Neuronal stem cell (in vitro differentiated cells): ENCODE data around the gene SRGAP3.

Experiments
- DNase-seq: peaks from one replicate; pipeline ENCODE4 v3.0.0-alpha.2; 2013; ENCODE audit warnings: low spot score
- H2AFZ ChIP-seq: one replicate; pipeline ENCODE4 v1.6.1; 2013; ENCODE audit warnings: mild to moderate bottlenecking, low read length, inconsistent platforms
- H2AK5ac ChIP-seq: 2 replicates; pipeline ENCODE4 v1.6.1; 2013; ENCODE audit warnings: low read depth, mild to moderate bottlenecking, inconsistent platforms, low read length, moderate library complexity, mixed read lengths
- H2BK120ac ChIP-seq: 2 replicates; pipeline ENCODE4 v1.6.1; 2013; ENCODE audit warnings: low read depth, mild to moderate bottlenecking, inconsistent platforms, low read length, moderate library complexity, mixed read lengths
- H2BK12ac ChIP-seq: one replicate; pipeline ENCODE4 v1.6.1; 2013; ENCODE audit warnings: low read length, inconsistent platforms
- H2BK15ac ChIP-seq: 2 replicates; pipeline ENCODE4 v1.6.1; 2013; ENCODE audit warnings: mild to moderate bottlenecking, low read length, inconsistent platforms, mixed read lengths
- H2BK5ac ChIP-seq: one replicate; pipeline ENCODE4 v1.6.1; 2013; ENCODE audit warnings: inconsistent platforms, mild to moderate bottlenecking, low read length, moderate library complexity
- H3K14ac ChIP-seq: one replicate; pipeline ENCODE4 v1.6.1; 2013; ENCODE audit warnings: low read length, inconsistent platforms
- H3K18ac ChIP-seq: 2 replicates; pipeline ENCODE4 v1.6.1; 2013; ENCODE audit warnings: low read length, inconsistent platforms
- H3K23ac ChIP-seq: 2 replicates; pipeline ENCODE4 v1.6.1; 2013; ENCODE audit warnings: low read depth, mild to moderate bottlenecking, mixed read lengths, low read length, inconsistent platforms; ENCODE audit not compliant: poor library complexity
- H3K27ac ChIP-seq: replicated peaks from 3 replicates; pipeline ENCODE4 v1.5.1; 2013; ENCODE audit warnings: low read length, inconsistent platforms
- H3K27me3 ChIP-seq, 3 experiments: 2 replicates each; pipeline ENCODE4 v1.6.1; 2013; ENCODE audit warnings: low read length in 3 of 3, mild to moderate bottlenecking in 2 of 3, inconsistent platforms in 1 of 3, low read depth in 1 of 3, mixed read lengths in 1 of 3, moderate library complexity in 1 of 3; ENCODE audit not compliant: control insufficient read depth in 3 of 3, insufficient read depth in 3 of 3
- H3K36me3 ChIP-seq, 2 donors: replicated peaks in 1 of 2; 2 replicates each; pipeline ENCODE4 v1.6.1; 2013; ENCODE audit warnings: low read length in 2 of 2; ENCODE audit not compliant: control insufficient read depth in 2 of 2, insufficient read depth in 2 of 2
- H3K4ac ChIP-seq: 2 replicates; pipeline ENCODE4 v1.6.1; 2013; ENCODE audit warnings: inconsistent platforms, mild to moderate bottlenecking, low read length, moderate library complexity
- H3K4me1 ChIP-seq, 2 donors: 1 replicate in 1 of 2; 2 replicates in 1 of 2; pipeline ENCODE4 v1.6.1; 2013; ENCODE audit warnings: low read length in 2 of 2, low read depth in 1 of 2; ENCODE audit not compliant: control insufficient read depth in 2 of 2, insufficient read depth in 1 of 2
- H3K4me2 ChIP-seq: one replicate; pipeline ENCODE4 v1.6.1; 2013; ENCODE audit warnings: mild to moderate bottlenecking, low read length, inconsistent platforms; ENCODE audit not compliant: insufficient read depth, poor library complexity, severe bottlenecking
- H3K4me3 ChIP-seq, 2 donors: 2 replicates each; pipeline ENCODE4 v1.5.1; 2013; ENCODE audit warnings: low read length in 2 of 2, mild to moderate bottlenecking in 2 of 2, inconsistent platforms in 1 of 2, moderate library complexity in 1 of 2
- H3K79me1 ChIP-seq: one replicate; pipeline ENCODE4 v1.6.1; 2013; ENCODE audit warnings: low read depth, mild to moderate bottlenecking, inconsistent platforms, low read length, moderate library complexity
- H3K9ac ChIP-seq: one replicate; pipeline ENCODE4 v1.6.1; 2013; ENCODE audit warnings: mild to moderate bottlenecking, low read depth, low read length, inconsistent platforms; ENCODE audit not compliant: poor library complexity
- H3K9me3 ChIP-seq, 2 donors: replicated peaks in 1 of 2; 2 replicates each; pipeline versions ENCODE3 to v1.6.1; 2013; ENCODE audit warnings: low read length in 2 of 2, mild to moderate bottlenecking in 2 of 2, inconsistent platforms in 1 of 2, low read depth in 1 of 2, mixed read lengths in 1 of 2, moderate library complexity in 1 of 2; ENCODE audit not compliant: control insufficient read depth in 2 of 2, insufficient read depth in 1 of 2
- H4K8ac ChIP-seq: one replicate; pipeline ENCODE4 v1.6.1; 2013; ENCODE audit warnings: low read depth, mild to moderate bottlenecking, inconsistent platforms, low read length, moderate library complexity
- H4K91ac ChIP-seq: one replicate; pipeline ENCODE4 v1.6.1; 2013; ENCODE audit warnings: low read length, low read depth, mild to moderate bottlenecking, inconsistent platforms; ENCODE audit not compliant: poor library complexity
- WGBS, 2 donors: extraction: QIAGEN DNeasy Blood & Tissue Kit; methylation state at CpG; one replicate each; pipeline ENCODE4 v1.1.7; 2013; ENCODE audit warnings: missing lambda C conversion rate in 2 of 2, mixed read lengths in 1 of 2; ENCODE audit not compliant: insufficient read length in 2 of 2, insufficient replicate concordance in 1 of 2; ENCODE audit errors: extremely low coverage in 2 of 2; 5-methylcytosine and 5-hydroxymethylcytosine counted together

The SRGAP3 gene

DNA sequence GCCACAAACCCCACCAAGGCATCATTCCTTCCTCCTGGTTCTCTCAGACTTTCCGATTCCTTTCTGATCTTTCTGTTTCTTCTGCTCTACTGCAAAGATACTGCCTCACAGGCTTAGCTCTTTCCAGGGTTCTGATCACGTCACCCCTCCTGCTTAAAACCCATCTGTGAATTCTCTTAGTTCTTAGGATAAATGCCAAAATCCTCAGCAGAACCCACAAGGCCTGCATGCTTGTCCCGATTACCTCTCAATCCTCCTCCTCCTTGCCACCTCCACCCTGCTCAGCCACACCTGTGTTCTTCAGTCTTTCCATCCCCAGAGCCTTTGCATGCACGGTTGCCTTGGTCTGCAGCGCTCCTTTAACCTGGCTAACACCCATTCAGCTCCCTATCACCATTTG is 84.0 kb downstream of the SRGAP3 start:
- Histone ChIP-seq H3K27me3 (no peaks in the 10 kb centered on the region), H2AFZ (no peak overlapping the region), H4K91ac (no peak overlapping the region), H2BK15ac (no peak overlapping the region), H3K9ac (no peak overlapping the region), H3K14ac (no peak overlapping the region), H2BK5ac (no peak overlapping the region), H2BK12ac (no peak overlapping the region), H2BK120ac (no peak overlapping the region), H3K79me1 (no peaks in the 10 kb centered on the region), H3K36me3 (peaks cover 0 to 16% of the 10 kb centered on the region in 2 donors), H3K27ac (no peak overlapping the region), H3K4me1 (peaks cover 0 to 12% of the 10 kb centered on the region in 2 donors), H2AK5ac (no peak overlapping the region), H3K18ac (no peak overlapping the region), H3K4ac (no peak overlapping the region), H4K8ac (no peak overlapping the region), H3K4me3 (no peak overlapping the region), H3K9me3 (peaks cover 0 to 6% of the 10 kb centered on the region in 2 donors), H3K23ac (no peak overlapping the region), H3K4me2 (no peak overlapping the region)
- no CpG with 5 or more reads among the region's 5 CpGs for WGBS, 2 donors
- DNase-seq, result no peak

GRCh38 chr3:9163289-9163688 is 86.2 kb downstream of the SRGAP3 start:
- peaks cover 1 to 6% of the 10 kb centered on the region in 2 donors for H3K9me3 ChIP-seq
- no peak overlapping the region for H3K9ac ChIP-seq
- DNase-seq, result no peak
- H3K18ac ChIP-seq, result peak overlapping the region; percentile 22
- no peak overlapping the region for H3K23ac ChIP-seq
- no peak overlapping the region for H3K14ac ChIP-seq
- no peak overlapping the region for H4K8ac ChIP-seq
- no peak overlapping the region for H4K91ac ChIP-seq
- no peak overlapping the region for H3K4me3 ChIP-seq
- no peak overlapping the region for H3K27ac ChIP-seq
- H3K36me3 ChIP-seq, result peaks cover 0 to 15% of the 10 kb centered on the region in 2 donors
- H2AK5ac ChIP-seq, result no peak overlapping the region
- no peak overlapping the region for H2BK15ac ChIP-seq
- no peaks in the 10 kb centered on the region for H3K27me3 ChIP-seq
- no peak overlapping the region for H2BK5ac ChIP-seq
- no CpG with 5 or more reads among the region's 12 CpGs for WGBS, 2 donors
- no peak overlapping the region for H2BK12ac ChIP-seq
- no peak overlapping the region for H2AFZ ChIP-seq
- H3K79me1 ChIP-seq, result no peaks in the 10 kb centered on the region
- H2BK120ac ChIP-seq, result no peak overlapping the region
- H3K4me2 ChIP-seq, result no peak overlapping the region
- H3K4me1 ChIP-seq, result peaks cover 0 to 6% of the 10 kb centered on the region in 2 donors
- H3K4ac ChIP-seq, result no peak overlapping the region

DNA sequence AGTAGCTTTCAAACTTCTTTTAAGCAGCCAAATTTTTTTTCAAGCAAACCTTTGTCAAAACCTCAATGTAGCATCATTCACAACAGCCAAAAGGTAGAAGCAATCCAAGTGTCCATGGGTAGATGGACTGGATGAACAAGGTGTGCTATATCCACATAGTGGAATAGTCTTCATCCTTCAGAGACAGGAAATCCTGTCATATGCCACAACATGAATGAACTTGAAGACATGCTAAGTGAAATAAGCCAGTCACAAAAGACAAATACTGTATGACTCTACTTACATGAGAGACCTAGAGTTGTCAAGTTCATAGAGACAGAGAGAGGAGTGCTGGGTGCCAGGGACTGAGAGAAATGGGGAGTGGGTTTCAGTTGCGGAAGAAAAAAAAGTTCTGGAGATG is 87.6 kb downstream of the SRGAP3 start:
- no peak overlapping the region for H3K4me3 ChIP-seq
- H3K36me3 ChIP-seq, result peaks cover 0 to 15% of the 10 kb centered on the region in 2 donors
- no peak overlapping the region for H2AK5ac ChIP-seq
- no peak overlapping the region for H3K14ac ChIP-seq
- H4K91ac ChIP-seq, result no peak overlapping the region
- peaks cover 0 to 1% of the 10 kb centered on the region in 2 donors for H3K9me3 ChIP-seq
- no peak overlapping the region for H2BK12ac ChIP-seq
- no CpG with 5 or more reads among the region's 1 CpG for WGBS, 2 donors
- H3K27ac ChIP-seq, result no peak overlapping the region
- no peak overlapping the region for H2BK5ac ChIP-seq
- H3K9ac ChIP-seq, result no peak overlapping the region
- H4K8ac ChIP-seq, result no peak overlapping the region
- H3K79me1 ChIP-seq, result no peaks in the 10 kb centered on the region
- H2BK120ac ChIP-seq, result no peak overlapping the region
- H3K4me1 ChIP-seq, result peaks cover 0 to 3% of the 10 kb centered on the region in 2 donors
- H3K27me3 ChIP-seq, result no peaks in the 10 kb centered on the region
- H3K4me2 ChIP-seq, result no peak overlapping the region
- DNase-seq, result no peak
- no peak overlapping the region for H2BK15ac ChIP-seq
- H3K18ac ChIP-seq, result no peak overlapping the region
- H3K23ac ChIP-seq, result no peak overlapping the region
- no peak overlapping the region for H2AFZ ChIP-seq
- no peak overlapping the region for H3K4ac ChIP-seq

- no peak overlapping the region for H4K91ac ChIP-seq
- peaks cover 0 to 3% of the 10 kb centered on the region in 2 donors for H3K4me1 ChIP-seq
- no peak overlapping the region for H3K9ac ChIP-seq
- H3K27ac ChIP-seq, result no peak overlapping the region
- H2BK5ac ChIP-seq, result no peak overlapping the region
- no peak overlapping the region for H3K4ac ChIP-seq
- no peak overlapping the region for H2AK5ac ChIP-seq
- no peak overlapping the region for H4K8ac ChIP-seq
- no peak overlapping the region for H2BK15ac ChIP-seq
- H3K4me3 ChIP-seq, result no peak overlapping the region
- peaks cover 0 to 15% of the 10 kb centered on the region in 2 donors for H3K36me3 ChIP-seq
- no peaks in the 10 kb centered on the region for H3K79me1 ChIP-seq
- no peak overlapping the region for H2AFZ ChIP-seq
- no peak overlapping the region for H3K4me2 ChIP-seq
- H3K27me3 ChIP-seq, result no peaks in the 10 kb centered on the region
- H3K9me3 ChIP-seq, result peaks cover 0 to 1% of the 10 kb centered on the region in 2 donors
- WGBS, 2 donors, result no CpG with 5 or more reads among the region's 4 CpGs
- H2BK120ac ChIP-seq, result no peak overlapping the region
- no peak overlapping the region for H2BK12ac ChIP-seq
- no peak overlapping the region for H3K23ac ChIP-seq
- H3K14ac ChIP-seq, result no peak overlapping the region
- DNase-seq, result no peak
- H3K18ac ChIP-seq, result no peak overlapping the region
Observed at GRCh38 chr3:9161298-9161697, 88.1 kb downstream of the SRGAP3 start.
